GM13977 (cell line): ENCODE data around the gene KIF13A.
"Not testable (repeated sequence)": the region's sequence is repeated elsewhere in the genome, so short reads cannot be mapped to it uniquely, and the experiment has no call there.

Source experiments
- DNase-seq: peaks from one replicate; pipeline ENCODE4 v3.0.0; 2012; ENCODE audit warnings: low spot score
- CTCF ChIP-seq: IDR thresholded peaks from 2 replicates; pipeline ENCODE4 v1.5.1; 2012; ENCODE audit warnings: mild to moderate bottlenecking, control low read depth; ENCODE audit not compliant: insufficient read depth; ENCODE audit errors: extremely low read depth, missing control alignments
- in situ Hi-C: fragments of 300-500 bp; cut with MboI; formaldehyde crosslinking; loops from one replicate; pipeline ENCODE4 v1.12.0; 2022; ENCODE audit warnings: low sequenced_read_pairs, low pct_unique_long_range_greater_than_20kb, mixed read lengths, inconsistent platforms; ENCODE audit not compliant: unreplicated experiment

The KIF13A gene

GRCh38 chr6:17817763-17818162 is 169.7 kb downstream of the KIF13A start:
- no peak for DNase-seq
- in situ Hi-C loops = loop anchor here (25.0 kb wide), 1 partner anchor 230 kb away; no protein-coding TSS in a partner anchor
- no peak for TF ChIP-seq CTCF

GRCh38 chr6:17816921-17817611 is 170.4 kb downstream of the KIF13A start:
- in situ Hi-C loops = loop anchor here (25.0 kb wide), 1 partner anchor 230 kb away; no protein-coding TSS in a partner anchor
- DNase-seq = no peak
- TF ChIP-seq CTCF = no peak

- TF ChIP-seq CTCF = no peak
- in situ Hi-C loops = loop anchor here (25.0 kb wide), 1 partner anchor 226 kb away; no protein-coding TSS in a partner anchor
Measured at GRCh38 chr6:17813542-17813941, 173.9 kb downstream of the KIF13A start.

GRCh38 chr6:17812311-17812710 is 175.1 kb downstream of the KIF13A start:
- no peak for TF ChIP-seq CTCF
- DNase-seq = no peak
- in situ Hi-C loops = loop anchor here (25.0 kb wide), 1 partner anchor 225 kb away; no protein-coding TSS in a partner anchor

More at GRCh38 chr6:17813542-17813941, 173.9 kb downstream of the KIF13A start:
- no peak for DNase-seq

- in situ Hi-C loops = loop anchor here (10.0 to 25.0 kb wide), 2 partner anchors 221 to 654 kb away; no protein-coding TSS in a partner anchor
- DNase-seq = no peak
- TF ChIP-seq CTCF = no peak
Measured at GRCh38 chr6:17808609-17809008, 178.8 kb downstream of the KIF13A start.

- in situ Hi-C loops = loop anchor here (10.0 to 25.0 kb wide), 2 partner anchors 220 to 653 kb away; no protein-coding TSS in a partner anchor
- DNase-seq = not testable (repeated sequence)
Measured at GRCh38 chr6:17807431-17807830, 180.0 kb downstream of the KIF13A start.

GRCh38 chr6:17803409-17803808 is 184.0 kb downstream of the KIF13A start:
- in situ Hi-C loops = loop anchor here (10.0 to 25.0 kb wide), 2 partner anchors 216 to 649 kb away; no protein-coding TSS in a partner anchor
- no peak for DNase-seq
- no peak for TF ChIP-seq CTCF
